Measurements from ENCODE around the gene CALR3.

The CALR3 gene

GRCh38 chr19:16522559-16523377 is 26.8 kb upstream of the CALR3 start:
- Histone ChIP-seq H4K20me1 (ENCODE audit: control insufficient read depth, insufficient read depth, low read depth, low read length) (peaks cover 3% of the 10 kb centered on the region; the same call in 1 of the 2 replicates), H3K9me2 (replicated peaks; ENCODE audit: control insufficient read depth, low read length) (no peaks in the 10 kb centered on the region), H3K27me3 (ENCODE audit: control insufficient read depth, low read length) (no peaks in the 10 kb centered on the region), H3K36me3 (ENCODE audit: control insufficient read depth, low read length) (peaks cover 93% of the 10 kb centered on the region), H3F3A (ENCODE audit: control insufficient read depth, insufficient read depth) (peaks cover 5% of the 10 kb centered on the region; the same call in 1 of the 2 replicates), H3K79me2 (ENCODE audit: control insufficient read depth, low read length) (peaks cover 11% of the 10 kb centered on the region), H3K4me1 (ENCODE audit: control insufficient read depth, low read length) (no peaks in the 10 kb centered on the region), H3K4me2 (ENCODE audit: low read length) (no peak overlapping the region), H3K9me3 (ENCODE audit: control insufficient read depth, insufficient read depth, low read length) (no peaks in the 10 kb centered on the region), H3K4me3 (ENCODE audit: low read length) (no peak overlapping the region), H3K27ac (ENCODE audit: low read depth, low read length) (no peak overlapping the region)
- TF ChIP-seq EZH2phosphoT487 (IDR thresholded peaks at IDR 0.05; ENCODE audit: borderline replicate concordance, low read length) (no peak), CTCF (IDR thresholded peaks at IDR 0.05; ENCODE audit: low read depth, low read length, poor library complexity, severe bottlenecking) (no peak)

DNA sequence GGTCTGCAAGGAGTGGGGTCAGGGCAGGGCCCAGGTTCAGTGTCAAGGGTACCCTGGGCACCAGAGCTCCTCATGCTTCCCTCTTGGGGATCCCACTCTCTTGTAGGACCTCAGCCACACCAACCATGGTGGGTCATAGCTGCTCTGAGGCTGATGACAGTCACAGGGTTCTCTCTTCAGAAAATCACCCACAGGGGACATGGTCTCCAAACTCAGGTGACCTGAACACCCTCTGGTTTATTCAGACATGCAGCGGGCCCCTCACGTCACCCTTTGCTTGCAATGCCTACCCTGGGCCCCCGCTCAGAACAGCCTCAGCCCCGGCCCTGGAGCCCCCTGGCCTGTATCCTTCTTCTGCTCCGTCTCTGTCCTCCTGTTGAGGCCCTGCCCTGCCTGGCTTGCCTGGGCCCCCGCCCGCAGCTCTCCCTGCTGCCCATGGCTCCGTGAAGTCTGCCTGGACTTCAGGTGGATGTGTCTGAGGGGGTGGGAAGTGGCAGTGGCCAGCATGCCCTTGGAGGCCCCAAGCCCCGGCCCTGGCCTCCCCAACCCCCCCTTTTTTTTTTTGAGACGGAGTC is 25.8 kb upstream of the CALR3 start:
- Histone ChIP-seq H3K4me3 (ENCODE audit: low read length) (no peak overlapping the region), H3K4me2 (ENCODE audit: low read length) (no peak overlapping the region), H3K27me3 (ENCODE audit: control insufficient read depth, low read length) (no peaks in the 10 kb centered on the region), H3F3A (ENCODE audit: control insufficient read depth, insufficient read depth) (peaks cover 7% of the 10 kb centered on the region; the same call in 1 of the 2 replicates), H3K27ac (ENCODE audit: low read depth, low read length) (no peak overlapping the region), H3K36me3 (ENCODE audit: control insufficient read depth, low read length) (peaks cover 93% of the 10 kb centered on the region), H3K79me2 (ENCODE audit: control insufficient read depth, low read length) (peaks cover 1% of the 10 kb centered on the region; the same call in 1 of the 2 replicates), H3K9me2 (replicated peaks; ENCODE audit: control insufficient read depth, low read length) (no peaks in the 10 kb centered on the region), H4K20me1 (ENCODE audit: control insufficient read depth, insufficient read depth, low read depth, low read length) (0 out of 2 replicates have a peak, but pooled peaks cover 3% of the 10 kb centered on the region), H3K9me3 (ENCODE audit: control insufficient read depth, insufficient read depth, low read length) (no peaks in the 10 kb centered on the region), H3K4me1 (ENCODE audit: control insufficient read depth, low read length) (no peaks in the 10 kb centered on the region)
- TF ChIP-seq EZH2phosphoT487 (IDR thresholded peaks at IDR 0.05; ENCODE audit: borderline replicate concordance, low read length) (no peak), CTCF (IDR thresholded peaks at IDR 0.05; ENCODE audit: low read depth, low read length, poor library complexity, severe bottlenecking) (no peak)

DNA sequence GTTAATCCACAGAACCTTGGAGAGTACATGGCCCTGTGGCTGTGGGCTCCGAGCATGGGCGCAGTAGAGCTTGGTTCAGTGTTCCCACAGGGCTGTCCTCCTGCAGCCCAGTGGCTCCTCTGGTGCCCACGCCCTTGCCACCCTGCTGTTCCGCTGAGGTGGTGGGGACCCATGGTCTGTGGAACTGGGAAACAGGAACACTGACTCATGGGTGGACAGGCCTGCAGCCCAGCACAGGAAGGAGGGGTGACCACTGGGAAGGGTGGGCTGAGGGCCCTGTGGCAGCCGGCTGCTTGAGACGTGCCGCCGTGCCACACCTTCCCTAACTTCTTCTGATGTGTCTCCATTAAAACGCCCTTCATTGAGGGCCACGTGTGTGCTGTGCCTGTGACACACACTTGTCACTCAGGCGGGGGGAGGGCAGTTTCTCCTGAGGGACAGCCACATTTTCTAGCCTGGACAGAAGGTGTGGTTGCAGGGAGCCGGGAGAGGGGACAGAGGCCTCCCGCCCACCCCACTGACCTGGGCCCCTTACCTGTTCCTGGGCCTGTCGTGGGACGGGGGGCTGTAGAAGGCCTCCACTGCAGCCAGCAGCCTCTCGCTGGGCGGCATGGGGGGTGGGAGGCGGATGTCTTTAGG is 25.1 kb upstream of the CALR3 start:
- Histone ChIP-seq H4K20me1 (ENCODE audit: control insufficient read depth, insufficient read depth, low read depth, low read length) (0 out of 2 replicates have a peak, but pooled peaks cover 3% of the 10 kb centered on the region), H3K36me3 (ENCODE audit: control insufficient read depth, low read length) (peaks cover 91% of the 10 kb centered on the region)

More for the DNA sequence above, 25.1 kb upstream of the CALR3 start:
- Histone ChIP-seq H3K9me2 (replicated peaks; ENCODE audit: control insufficient read depth, low read length) (no peaks in the 10 kb centered on the region), H3K27me3 (ENCODE audit: control insufficient read depth, low read length) (no peaks in the 10 kb centered on the region), H3F3A (ENCODE audit: control insufficient read depth, insufficient read depth) (peaks cover 7% of the 10 kb centered on the region; the same call in 1 of the 2 replicates), H3K4me3 (ENCODE audit: low read length) (no peak overlapping the region), H3K79me2 (ENCODE audit: control insufficient read depth, low read length) (no peaks in the 10 kb centered on the region), H3K4me1 (ENCODE audit: control insufficient read depth, low read length) (no peaks in the 10 kb centered on the region), H3K9me3 (ENCODE audit: control insufficient read depth, insufficient read depth, low read length) (no peaks in the 10 kb centered on the region), H3K27ac (ENCODE audit: low read depth, low read length) (no peak overlapping the region), H3K4me2 (ENCODE audit: low read length) (no peak overlapping the region)
- TF ChIP-seq EZH2phosphoT487 (IDR thresholded peaks at IDR 0.05; ENCODE audit: borderline replicate concordance, low read length) (no peak), CTCF (IDR thresholded peaks at IDR 0.05; ENCODE audit: low read depth, low read length, poor library complexity, severe bottlenecking) (no peak)
